Left lung (tissue), 10 donors: ENCODE results near the gene CD84. TPM values are rescaled to one million over a fixed set of nuclear protein-coding genes. Genes with fewer than 3 reads are reported as not detected.

Experiments
- ATAC-seq: fragments of 200-7000 bp; cut with Tn5 transposase; one replicate; pipeline ENCODE4 v1.9.1; 2020; ENCODE audit warnings: moderate library complexity
- DNase-seq, 4 donors: peaks; one replicate each; pipeline ENCODE4 v3.0.0-alpha.2; 2013 to 2020
- H3K27ac ChIP-seq, 2 donors: fragments of 200-600 bp; sonication (generic) in 1 of 2; one replicate each; pipeline versions ENCODE4 v1.5.0 to v1.8.0; 2020 to 2021
- H3K27me3 ChIP-seq, 2 donors: fragments of 200-600 bp; sonication (generic) in 1 of 2; one replicate each; pipeline versions ENCODE4 v1.5.0 to v1.8.0; 2020 to 2021
- H3K36me3 ChIP-seq, 2 donors: fragments of 200-600 bp; sonication (generic) in 1 of 2; one replicate each; pipeline versions ENCODE4 v1.5.0 to v1.8.0; 2020 to 2021
- H3K4me1 ChIP-seq, 2 donors: fragments of 200-600 bp; one replicate each; pipeline ENCODE4 v1.8.0; 2021
- H3K4me3 ChIP-seq, 2 donors: fragments of 200-600 bp; sonication (generic) in 1 of 2; one replicate each; pipeline versions ENCODE4 v1.5.0 to v1.8.0; 2020 to 2021; ENCODE audit warnings: mild to moderate bottlenecking in 1 of 2
- H3K9me3 ChIP-seq, 2 donors: fragments of 200-600 bp; sonication (generic) in 1 of 2; one replicate each; pipeline versions ENCODE4 v1.5.0 to v1.8.0; 2020 to 2021
- CTCF ChIP-seq, 2 donors: fragments of 200-600 bp; sonication (generic) in 1 of 2; IDR thresholded peaks; one replicate each; pipeline versions ENCODE4 v1.5.0 to v1.8.0; 2021; ENCODE audit warnings: antibody characterized with exemption in 2 of 2
- intact Hi-C, 2 donors: fragments of 100-400 bp; cut with DNase I; formaldehyde crosslinking; loops; one replicate each; pipeline versions ENCODE4 v1.11.2 to v1.14.2; 2022
- polyA plus RNA-seq, 6 donors: library from polyadenylated mRNA; unstranded; fragments of 120-200 nt; gene quantifications; one replicate each; pipeline ENCODE4 v1.2.1, GENCODE V29; 2013; ENCODE audit not compliant: insufficient read length in 6 of 6
- total RNA-seq, 2 donors: library from RNA; stranded (reverse); fragmentation: NEBNext Ultra II Directional; extraction: Animal tissue kit (Norgen Biotek cat#: 25700); gene quantifications; one replicate each; pipeline ENCODE4 v1.2.1, GENCODE V29; 2021
- donor health status: DM: no; HTN: yes; CAD: no.
- donor health status: DM: no; HTN: no; CAD: no.

The CD84 gene
- total and polyA plus RNA-seq, 8 donors, result 1.6 to 39.7 (median 2.3) TPM

- intact Hi-C loops, result no loop called here
- Histone ChIP-seq H3K27me3 (no peaks in the 10 kb centered on the region), H3K4me3 (no peak overlapping the region), H3K27ac (no peak overlapping the region), H3K4me1 (peaks cover 0 to 26% of the 10 kb centered on the region in 2 donors), H3K9me3 (no peaks in the 10 kb centered on the region), H3K36me3 (peaks cover 0 to 10% of the 10 kb centered on the region in 2 donors)
- no peak for DNase-seq
- TF ChIP-seq CTCF (IDR thresholded peaks at IDR 0.05), result no peak
- no peak for ATAC-seq
Observed at GRCh38 chr1:160548960-160549664, 30.2 kb downstream of the CD84 start.

DNA sequence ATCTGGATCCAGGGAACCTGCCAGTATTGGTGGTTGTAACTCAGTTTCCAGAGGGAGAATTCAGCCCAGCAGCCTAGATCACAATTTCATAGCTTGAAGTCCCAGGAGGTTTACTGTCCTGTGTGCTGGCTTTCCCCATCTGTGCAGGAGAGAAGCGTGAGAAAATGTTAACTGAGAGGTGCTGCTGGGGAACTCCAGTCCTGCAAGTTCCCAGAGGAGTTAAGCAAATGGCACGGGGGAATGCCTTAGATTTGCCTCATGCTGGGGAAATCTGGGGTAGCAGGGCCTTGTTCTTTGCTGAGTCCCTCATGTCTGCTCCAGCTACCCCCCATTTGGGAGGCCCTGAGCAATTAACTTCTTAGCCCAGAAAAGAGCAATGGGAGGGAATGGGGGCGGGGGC is 31.1 kb downstream of the CD84 start:
- no peak overlapping the region for H3K4me3 ChIP-seq
- H3K36me3 ChIP-seq, result peaks cover 0 to 5% of the 10 kb centered on the region in 2 donors
- intact Hi-C loops, result no loop called here
- no peak for ATAC-seq
- no peak for TF ChIP-seq CTCF (IDR thresholded peaks at IDR 0.05)
- DNase-seq, result no peak
- peaks cover 0 to 26% of the 10 kb centered on the region in 2 donors for H3K4me1 ChIP-seq
- no peaks in the 10 kb centered on the region for H3K27me3 ChIP-seq
- H3K9me3 ChIP-seq, result no peaks in the 10 kb centered on the region
- H3K27ac ChIP-seq, result no peak overlapping the region

GRCh38 chr1:160547422-160547821 is 31.9 kb downstream of the CD84 start:
- H3K9me3 ChIP-seq, result no peaks in the 10 kb centered on the region
- DNase-seq (no peak), ATAC-seq (no peak)
- intact Hi-C loops, result no loop called here
- H3K36me3 ChIP-seq, result no peaks in the 10 kb centered on the region
- no peak overlapping the region for H3K4me3 ChIP-seq
- H3K4me1 ChIP-seq, result peaks cover 0 to 26% of the 10 kb centered on the region in 2 donors
- H3K27ac ChIP-seq, result peak overlapping the region in 1 of 2 donors; percentile 68
- H3K27me3 ChIP-seq, result no peaks in the 10 kb centered on the region
- no peak for TF ChIP-seq CTCF (IDR thresholded peaks at IDR 0.05)

- Histone ChIP-seq H3K27me3 (no peaks in the 10 kb centered on the region), H3K27ac (peak overlapping the region in 1 of 2 donors; percentile 68), H3K4me1 (peaks cover 0 to 26% of the 10 kb centered on the region in 2 donors), H3K36me3 (no peaks in the 10 kb centered on the region), H3K9me3 (no peaks in the 10 kb centered on the region), H3K4me3 (no peak overlapping the region)
- ATAC-seq (peak; percentile 75), DNase-seq (peak in 2 of 4 donors; percentile 62 to 78)
- intact Hi-C loops, result no loop called here
- no peak for TF ChIP-seq CTCF (IDR thresholded peaks at IDR 0.05)
Observed at GRCh38 chr1:160546942-160547341, 32.4 kb downstream of the CD84 start.

DNA sequence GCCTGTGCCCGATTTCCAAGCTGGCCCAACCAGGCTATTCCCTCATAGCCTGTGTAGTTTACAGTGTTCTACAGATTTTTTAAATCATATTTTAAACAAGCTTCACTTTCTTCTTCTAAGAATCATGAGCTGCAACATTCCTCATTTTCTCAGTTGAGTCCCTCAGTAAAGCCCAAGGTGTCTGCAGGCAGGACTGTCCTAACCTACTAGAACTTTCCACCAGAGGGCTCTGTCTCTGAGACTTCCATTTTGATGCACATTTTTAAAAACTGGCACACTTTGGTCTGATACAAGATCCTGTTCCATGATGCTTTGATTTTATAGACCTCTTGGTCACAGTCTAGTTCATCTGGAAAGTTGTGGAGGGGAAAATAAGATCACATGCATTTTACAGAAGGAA is 34.6 kb downstream of the CD84 start:
- no peaks in the 10 kb centered on the region for H3K27me3 ChIP-seq
- intact Hi-C loops, result no loop called here
- no peak for ATAC-seq
- TF ChIP-seq CTCF (IDR thresholded peaks at IDR 0.05), result no peak
- H3K4me1 ChIP-seq, result peaks cover 0 to 37% of the 10 kb centered on the region in 2 donors
- no peak overlapping the region for H3K27ac ChIP-seq
- no peaks in the 10 kb centered on the region for H3K9me3 ChIP-seq
- DNase-seq, result no peak
- no peaks in the 10 kb centered on the region for H3K36me3 ChIP-seq
- H3K4me3 ChIP-seq, result no peak overlapping the region
